WERI-Rb-1 (cell line): Measurements from ENCODE around the gene KCNN3.

Source experiments
- DNase-seq: peaks from one replicate; pipeline ENCODE4 v3.0.0-alpha.2; 2020
- H3K27ac ChIP-seq: fragments of 250-450 bp; sonication (Bioruptor Pico); 2 replicates; pipeline ENCODE4 v1.5.1; 2020; ENCODE audit warnings: mild to moderate bottlenecking, moderate library complexity
- H3K27me3 ChIP-seq: fragments of 250-450 bp; sonication (Bioruptor Pico); 2 replicates; pipeline ENCODE4 v1.5.1; 2021; ENCODE audit warnings: mild to moderate bottlenecking, low read depth, moderate library complexity; ENCODE audit not compliant: insufficient read depth, severe bottlenecking
- H3K36me3 ChIP-seq: fragments of 250-450 bp; sonication (Bioruptor Pico); 2 replicates; pipeline ENCODE4 v1.5.1; 2020; ENCODE audit warnings: mild to moderate bottlenecking, moderate library complexity
- H3K4me3 ChIP-seq: 2 replicates; pipeline ENCODE4 v1.5.1; 2011; ENCODE audit warnings: low read depth, mild to moderate bottlenecking, control low read depth, low read length
- H3K9me3 ChIP-seq: fragments of 250-450 bp; sonication (Bioruptor Pico); 2 replicates; pipeline ENCODE4 v1.5.1; 2021; ENCODE audit warnings: mild to moderate bottlenecking, moderate library complexity; ENCODE audit not compliant: severe bottlenecking
- TF ChIP-seq, protein P1 (sequence below): IDR thresholded peaks from 2 replicates; pipeline ENCODE4 v1.5.1; 2011; ENCODE audit warnings: low read depth, mild to moderate bottlenecking, control low read depth, inconsistent platforms, low read length

Gene KCNN3

DNA sequence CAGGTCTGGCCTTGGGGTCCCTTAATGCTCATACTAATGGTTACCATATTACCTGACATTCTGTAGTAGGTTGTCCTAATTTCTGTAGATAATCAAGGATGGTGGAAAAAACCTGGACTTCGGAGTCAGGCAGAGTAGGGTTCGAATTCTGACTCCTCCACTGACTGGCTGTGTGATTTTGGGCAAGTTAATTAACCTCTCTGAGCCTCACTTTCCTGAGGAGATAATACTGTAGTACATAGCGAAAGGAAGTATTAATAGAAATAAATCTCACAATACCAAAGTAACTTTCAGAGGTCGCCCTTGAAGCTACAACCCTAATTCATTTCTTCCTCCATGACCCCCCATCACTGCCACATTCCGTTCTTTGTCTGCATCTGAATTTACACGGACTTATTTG, 72.9 kb downstream of the KCNN3 start:
- no peaks in the 10 kb centered on the region for H3K9me3 ChIP-seq
- H3K4me3 ChIP-seq, result no peak overlapping the region
- no peaks in the 10 kb centered on the region for H3K27me3 ChIP-seq
- TF ChIP-seq, protein P1, sequence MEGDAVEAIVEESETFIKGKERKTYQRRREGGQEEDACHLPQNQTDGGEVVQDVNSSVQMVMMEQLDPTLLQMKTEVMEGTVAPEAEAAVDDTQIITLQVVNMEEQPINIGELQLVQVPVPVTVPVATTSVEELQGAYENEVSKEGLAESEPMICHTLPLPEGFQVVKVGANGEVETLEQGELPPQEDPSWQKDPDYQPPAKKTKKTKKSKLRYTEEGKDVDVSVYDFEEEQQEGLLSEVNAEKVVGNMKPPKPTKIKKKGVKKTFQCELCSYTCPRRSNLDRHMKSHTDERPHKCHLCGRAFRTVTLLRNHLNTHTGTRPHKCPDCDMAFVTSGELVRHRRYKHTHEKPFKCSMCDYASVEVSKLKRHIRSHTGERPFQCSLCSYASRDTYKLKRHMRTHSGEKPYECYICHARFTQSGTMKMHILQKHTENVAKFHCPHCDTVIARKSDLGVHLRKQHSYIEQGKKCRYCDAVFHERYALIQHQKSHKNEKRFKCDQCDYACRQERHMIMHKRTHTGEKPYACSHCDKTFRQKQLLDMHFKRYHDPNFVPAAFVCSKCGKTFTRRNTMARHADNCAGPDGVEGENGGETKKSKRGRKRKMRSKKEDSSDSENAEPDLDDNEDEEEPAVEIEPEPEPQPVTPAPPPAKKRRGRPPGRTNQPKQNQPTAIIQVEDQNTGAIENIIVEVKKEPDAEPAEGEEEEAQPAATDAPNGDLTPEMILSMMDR, result no peak
- no peaks in the 10 kb centered on the region for H3K36me3 ChIP-seq
- no peak for DNase-seq
- H3K27ac ChIP-seq, result no peak overlapping the region

DNA sequence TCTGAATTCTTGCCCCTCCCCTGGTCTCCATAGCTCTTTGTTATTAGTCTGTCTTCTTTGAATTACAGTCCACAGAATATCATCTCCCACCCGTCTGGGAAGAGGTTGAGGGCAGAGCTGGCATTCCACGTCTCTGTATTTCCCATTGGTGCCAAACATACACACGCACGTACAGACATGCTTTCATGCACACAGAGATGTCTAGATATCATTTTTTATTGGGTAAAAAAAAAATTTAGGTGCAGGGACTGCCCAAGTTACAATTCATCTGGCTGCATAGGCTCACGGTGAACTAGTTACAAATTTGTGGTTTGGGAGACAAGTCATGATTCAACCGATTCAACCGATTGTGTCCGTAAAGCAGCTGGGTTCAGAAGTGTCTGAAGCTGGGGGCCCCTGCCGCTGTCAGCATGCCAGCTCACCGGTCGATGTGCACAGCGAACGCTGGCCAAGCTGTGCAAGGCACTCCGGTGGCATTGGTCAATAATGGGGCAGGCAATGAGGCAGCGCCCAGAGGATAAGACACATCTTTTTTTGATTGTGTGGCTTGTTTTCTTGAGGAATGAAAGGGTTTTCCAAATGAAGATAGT, 73.7 kb downstream of the KCNN3 start:
- no peak overlapping the region for H3K27ac ChIP-seq
- H3K36me3 ChIP-seq, result no peaks in the 10 kb centered on the region
- no peaks in the 10 kb centered on the region for H3K9me3 ChIP-seq
- no peaks in the 10 kb centered on the region for H3K27me3 ChIP-seq
- no peak for DNase-seq
- TF ChIP-seq, protein P1, result no peak
- no peak overlapping the region for H3K4me3 ChIP-seq

DNA sequence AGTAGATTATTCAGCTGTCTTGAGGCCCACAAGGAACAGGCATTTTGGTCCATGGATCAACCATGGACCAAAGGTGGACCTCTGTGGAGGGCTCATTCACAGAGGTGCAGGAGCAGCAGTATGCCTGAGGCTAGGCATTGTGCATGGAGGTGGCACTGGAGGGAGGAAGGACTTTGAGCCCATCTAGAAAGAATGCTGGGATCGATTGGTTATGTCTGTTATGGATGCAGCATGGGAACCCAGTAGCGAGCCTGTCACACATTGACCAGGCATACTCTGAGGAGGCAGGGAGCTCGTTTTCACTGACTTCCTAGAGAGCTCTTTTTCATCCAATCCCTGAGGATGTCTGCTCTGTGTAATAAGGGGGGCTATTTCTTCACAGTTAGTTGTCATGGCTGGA, 75.5 kb downstream of the KCNN3 start:
- TF ChIP-seq, protein P1, result no peak
- H3K36me3 ChIP-seq, result no peaks in the 10 kb centered on the region
- H3K27me3 ChIP-seq, result no peaks in the 10 kb centered on the region
- H3K4me3 ChIP-seq, result no peak overlapping the region
- no peaks in the 10 kb centered on the region for H3K9me3 ChIP-seq
- DNase-seq, result no peak
- no peak overlapping the region for H3K27ac ChIP-seq

DNA sequence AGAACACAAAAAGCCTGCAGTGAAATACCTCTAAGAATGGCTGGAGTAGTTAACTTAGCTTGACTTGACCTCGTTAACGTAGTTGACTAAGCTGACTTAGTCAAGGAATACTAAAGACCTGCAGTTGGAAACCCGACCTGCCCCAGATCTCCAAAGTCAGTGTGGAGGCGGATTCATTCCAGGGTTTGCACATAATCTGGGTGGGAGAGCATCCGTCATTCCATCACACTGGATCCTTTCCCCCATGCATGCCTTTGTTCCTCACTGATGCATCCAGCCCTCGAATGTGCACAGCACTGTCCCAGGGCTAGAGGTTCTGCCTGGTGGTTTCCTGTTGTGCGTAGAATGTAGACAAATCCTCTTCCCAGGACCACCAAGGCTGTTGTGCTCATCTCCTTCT, 76.4 kb downstream of the KCNN3 start:
- Histone ChIP-seq H3K27me3 (no peaks in the 10 kb centered on the region), H3K36me3 (no peaks in the 10 kb centered on the region), H3K27ac (no peak overlapping the region), H3K4me3 (no peak overlapping the region), H3K9me3 (no peaks in the 10 kb centered on the region)
- TF ChIP-seq, protein P1, result no peak
- no peak for DNase-seq

DNA sequence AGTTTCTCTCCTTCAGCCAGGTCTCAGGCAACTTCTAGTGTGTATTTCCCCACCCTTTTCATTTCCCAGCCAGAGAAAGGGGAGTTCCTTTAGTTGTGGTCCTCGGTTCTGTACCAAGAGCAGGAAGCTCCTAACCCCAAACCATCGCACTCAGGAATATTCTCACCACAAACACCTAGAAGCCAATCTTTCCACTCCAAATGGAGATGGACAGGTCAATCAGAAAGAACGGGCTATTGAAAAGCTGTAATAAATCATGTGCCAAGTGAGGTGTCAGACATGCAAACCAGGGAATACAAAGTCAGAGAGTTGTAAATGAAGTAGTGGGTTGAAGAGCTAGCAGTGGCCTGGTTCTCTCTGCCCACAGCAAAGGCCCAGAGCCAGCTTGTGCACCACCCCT, 77.2 kb downstream of the KCNN3 start:
- Histone ChIP-seq H3K4me3 (no peak overlapping the region), H3K27me3 (no peaks in the 10 kb centered on the region), H3K36me3 (no peaks in the 10 kb centered on the region), H3K9me3 (no peaks in the 10 kb centered on the region), H3K27ac (no peak overlapping the region)
- DNase-seq, result no peak
- TF ChIP-seq, protein P1, result no peak
